Transverse colon (tissue), 4 donors: ENCODE results near the gene ITPKB.

ENCODE experiments used
- EP300 ChIP-seq: sonication (generic); formaldehyde crosslinking; IDR thresholded peaks from one replicate; pipeline ENCODE4 v1.6.1; 2017; ENCODE audit warnings: antibody characterized with exemption, low read depth
- POLR2A ChIP-seq: fragments of 450-650 bp; IDR thresholded peaks from one replicate; pipeline ENCODE4 v1.6.1; 2016; ENCODE audit warnings: antibody characterized with exemption, mild to moderate bottlenecking, moderate library complexity
- POLR2AphosphoS5 ChIP-seq, 3 donors: sonication (generic); formaldehyde crosslinking; IDR thresholded peaks; one replicate each; pipeline ENCODE4 v1.6.1; 2016; ENCODE audit warnings: antibody characterized with exemption in 3 of 3
- TF ChIP-seq, protein P1 (sequence below), 5 experiments: fragments of 200-600 bp in 3 of 5; fragments of 450-650 bp in 2 of 5; sonication (generic) in 3 of 5; IDR thresholded peaks; 1 replicate in 2 of 5; 2 replicates in 3 of 5; pipeline ENCODE4 v1.5.1; 2016 to 2017; ENCODE audit warnings: antibody characterized with exemption in 5 of 5, inconsistent platforms in 3 of 5, mild to moderate bottlenecking in 2 of 5, moderate library complexity in 1 of 5

DNA sequence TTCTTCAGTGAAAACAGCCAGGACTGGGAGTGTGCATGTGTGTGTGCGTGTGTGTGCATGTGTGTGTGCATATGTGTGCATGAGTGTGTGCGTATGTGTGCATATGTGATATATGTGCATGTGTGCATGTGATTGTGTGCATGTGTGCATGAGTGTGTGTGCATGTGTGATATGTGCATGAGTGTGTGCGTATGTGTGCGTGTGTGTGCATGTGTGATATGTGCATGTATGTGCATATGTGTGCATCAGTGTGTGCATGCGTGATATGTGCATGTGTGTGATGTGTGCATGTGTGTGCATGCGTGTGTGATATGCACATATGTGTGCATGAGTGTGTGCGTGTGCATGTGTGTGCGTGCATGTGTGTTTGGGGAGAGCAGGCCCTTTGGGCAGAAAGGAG lies 89.8 kb downstream of the ITPKB start:
- TF ChIP-seq, protein P1, sequence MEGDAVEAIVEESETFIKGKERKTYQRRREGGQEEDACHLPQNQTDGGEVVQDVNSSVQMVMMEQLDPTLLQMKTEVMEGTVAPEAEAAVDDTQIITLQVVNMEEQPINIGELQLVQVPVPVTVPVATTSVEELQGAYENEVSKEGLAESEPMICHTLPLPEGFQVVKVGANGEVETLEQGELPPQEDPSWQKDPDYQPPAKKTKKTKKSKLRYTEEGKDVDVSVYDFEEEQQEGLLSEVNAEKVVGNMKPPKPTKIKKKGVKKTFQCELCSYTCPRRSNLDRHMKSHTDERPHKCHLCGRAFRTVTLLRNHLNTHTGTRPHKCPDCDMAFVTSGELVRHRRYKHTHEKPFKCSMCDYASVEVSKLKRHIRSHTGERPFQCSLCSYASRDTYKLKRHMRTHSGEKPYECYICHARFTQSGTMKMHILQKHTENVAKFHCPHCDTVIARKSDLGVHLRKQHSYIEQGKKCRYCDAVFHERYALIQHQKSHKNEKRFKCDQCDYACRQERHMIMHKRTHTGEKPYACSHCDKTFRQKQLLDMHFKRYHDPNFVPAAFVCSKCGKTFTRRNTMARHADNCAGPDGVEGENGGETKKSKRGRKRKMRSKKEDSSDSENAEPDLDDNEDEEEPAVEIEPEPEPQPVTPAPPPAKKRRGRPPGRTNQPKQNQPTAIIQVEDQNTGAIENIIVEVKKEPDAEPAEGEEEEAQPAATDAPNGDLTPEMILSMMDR (IDR thresholded peaks at IDR 0.05), result no peak
- TF ChIP-seq POLR2A (no peak), POLR2AphosphoS5 (IDR thresholded peaks at IDR 0.05) (no peak), EP300 (no peak)
